Measurements from ENCODE around the gene SEMA7A. TPM values are rescaled to one million over a fixed set of nuclear protein-coding genes. Genes with fewer than 3 reads are reported as not detected.

SEMA7A gene
- total and polyA plus RNA-seq, 2 of the 4 experiments (the other 2 are of a cell fraction), result 30.5 to 87.3 TPM

- no peak for DNase-seq
- Histone ChIP-seq H3K14ac (replicated peaks; ENCODE audit: low read depth, low read length) (no peak overlapping the region), H2AFZ (replicated peaks; ENCODE audit: low read length, poor library complexity) (no peak overlapping the region), H4K8ac (ENCODE audit: low read depth in 2 of 2, low read length in 2 of 2) (no peak overlapping the region), H3K56ac (ENCODE audit: extremely low read depth, insufficient read depth, low read length) (no peak overlapping the region), H3K79me1 (ENCODE audit: low read depth in 1 of 2, low read length in 2 of 2) (peaks cover 15 to 91% of the 10 kb centered on the region in 2 experiments; a peak in 3 of 4 replicates), H3K9me1 (ENCODE audit: insufficient read depth, low read length) (peaks cover 47% of the 10 kb centered on the region), H3K36me3 (ENCODE audit: control insufficient read depth, insufficient read depth, low read length) (no peaks in the 10 kb centered on the region), H3K4me2 (ENCODE audit: low read depth, low read length) (no peak overlapping the region), H3K9me3 (ENCODE audit: control insufficient read depth, insufficient read depth, low read length) (no peaks in the 10 kb centered on the region), H4K20me1 (ENCODE audit: insufficient read depth, low read length) (peaks cover 50% of the 10 kb centered on the region), H3K23ac (ENCODE audit: low read depth, low read length) (no peak overlapping the region), H3K4me1 (ENCODE audit: control insufficient read depth, insufficient read depth, low read length) (peaks cover 31% of the 10 kb centered on the region), H3K18ac (ENCODE audit: low read depth, low read length) (no peak overlapping the region), H2BK15ac (ENCODE audit: low read depth, low read length) (no peak overlapping the region), H2BK5ac (ENCODE audit: low read depth, low read length, poor library complexity, severe bottlenecking) (no peak overlapping the region), H3K4me3 (ENCODE audit: insufficient read depth, low read depth, low read length) (no peak overlapping the region), H2AK5ac (ENCODE audit: low read depth, low read length) (no peak overlapping the region), H2AK9ac (replicated peaks; ENCODE audit: low read depth, low read length, poor library complexity) (peak overlapping the region; percentile 65), H4K91ac (ENCODE audit: insufficient read depth, low read depth, low read length) (no peak overlapping the region), H4K5ac (ENCODE audit: low read depth, low read length) (no peak overlapping the region), H3K4ac (ENCODE audit: low read depth, low read length) (no peak overlapping the region), H2BK120ac (ENCODE audit: low read depth, low read length) (no peak overlapping the region), H3K27me3 (ENCODE audit: control insufficient read depth, insufficient read depth, low read length) (no peaks in the 10 kb centered on the region), H3K27ac (ENCODE audit: insufficient read depth, low read length) (no peak overlapping the region), H3K9ac (ENCODE audit: low read depth, low read length) (no peak overlapping the region), H2BK20ac (ENCODE audit: low read depth, low read length) (no peak overlapping the region)
- in situ Hi-C loops (cut with MboI; ENCODE audit: low sequenced_read_pairs) (no loop called here), dilution Hi-C loops (cut with HindIII; ENCODE audit: low sequenced_read_pairs, unreplicated experiment) (no loop called here), intact Hi-C loops (cut with micrococcal nuclease) (no loop called here)
- WGBS, 2 experiments (ENCODE audit: extremely low coverage in 2 of 2, insufficient read length in 1 of 2), result 88% methylated on average over 5 of the region's 9 CpGs; no CpG with 5 or more reads in 1 of the 2 experiments
- POLR2A ChIA-PET (ENCODE audit: unreplicated experiment), result no interaction called here
- TF ChIP-seq, protein P1, sequence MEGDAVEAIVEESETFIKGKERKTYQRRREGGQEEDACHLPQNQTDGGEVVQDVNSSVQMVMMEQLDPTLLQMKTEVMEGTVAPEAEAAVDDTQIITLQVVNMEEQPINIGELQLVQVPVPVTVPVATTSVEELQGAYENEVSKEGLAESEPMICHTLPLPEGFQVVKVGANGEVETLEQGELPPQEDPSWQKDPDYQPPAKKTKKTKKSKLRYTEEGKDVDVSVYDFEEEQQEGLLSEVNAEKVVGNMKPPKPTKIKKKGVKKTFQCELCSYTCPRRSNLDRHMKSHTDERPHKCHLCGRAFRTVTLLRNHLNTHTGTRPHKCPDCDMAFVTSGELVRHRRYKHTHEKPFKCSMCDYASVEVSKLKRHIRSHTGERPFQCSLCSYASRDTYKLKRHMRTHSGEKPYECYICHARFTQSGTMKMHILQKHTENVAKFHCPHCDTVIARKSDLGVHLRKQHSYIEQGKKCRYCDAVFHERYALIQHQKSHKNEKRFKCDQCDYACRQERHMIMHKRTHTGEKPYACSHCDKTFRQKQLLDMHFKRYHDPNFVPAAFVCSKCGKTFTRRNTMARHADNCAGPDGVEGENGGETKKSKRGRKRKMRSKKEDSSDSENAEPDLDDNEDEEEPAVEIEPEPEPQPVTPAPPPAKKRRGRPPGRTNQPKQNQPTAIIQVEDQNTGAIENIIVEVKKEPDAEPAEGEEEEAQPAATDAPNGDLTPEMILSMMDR (conservative IDR thresholded peaks at IDR 0.05; ENCODE audit: low read depth, low read length), result no peak
- TF ChIP-seq, protein P2, sequence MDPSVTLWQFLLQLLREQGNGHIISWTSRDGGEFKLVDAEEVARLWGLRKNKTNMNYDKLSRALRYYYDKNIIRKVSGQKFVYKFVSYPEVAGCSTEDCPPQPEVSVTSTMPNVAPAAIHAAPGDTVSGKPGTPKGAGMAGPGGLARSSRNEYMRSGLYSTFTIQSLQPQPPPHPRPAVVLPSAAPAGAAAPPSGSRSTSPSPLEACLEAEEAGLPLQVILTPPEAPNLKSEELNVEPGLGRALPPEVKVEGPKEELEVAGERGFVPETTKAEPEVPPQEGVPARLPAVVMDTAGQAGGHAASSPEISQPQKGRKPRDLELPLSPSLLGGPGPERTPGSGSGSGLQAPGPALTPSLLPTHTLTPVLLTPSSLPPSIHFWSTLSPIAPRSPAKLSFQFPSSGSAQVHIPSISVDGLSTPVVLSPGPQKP (IDR thresholded peaks at IDR 0.05; ENCODE audit: borderline replicate concordance, low read depth, low read length), result no peak
- TF ChIP-seq CEBPB (IDR thresholded peaks at IDR 0.05; ENCODE audit: low read depth, low read length) (no peak), MXI1 (IDR thresholded peaks at IDR 0.05; ENCODE audit: borderline replicate concordance, low read depth, low read length) (no peak), BHLHE40 (IDR thresholded peaks at IDR 0.05; ENCODE audit: low read depth, low read length) (no peak), FOS (IDR thresholded peaks at IDR 0.05; ENCODE audit: low read depth, low read length) (no peak), MAFK (IDR thresholded peaks at IDR 0.05; ENCODE audit: low read depth, low read length) (no peak)
- TF ChIP-seq, protein P3, sequence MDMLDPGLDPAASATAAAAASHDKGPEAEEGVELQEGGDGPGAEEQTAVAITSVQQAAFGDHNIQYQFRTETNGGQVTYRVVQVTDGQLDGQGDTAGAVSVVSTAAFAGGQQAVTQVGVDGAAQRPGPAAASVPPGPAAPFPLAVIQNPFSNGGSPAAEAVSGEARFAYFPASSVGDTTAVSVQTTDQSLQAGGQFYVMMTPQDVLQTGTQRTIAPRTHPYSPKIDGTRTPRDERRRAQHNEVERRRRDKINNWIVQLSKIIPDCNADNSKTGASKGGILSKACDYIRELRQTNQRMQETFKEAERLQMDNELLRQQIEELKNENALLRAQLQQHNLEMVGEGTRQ (IDR thresholded peaks at IDR 0.05; ENCODE audit: low read depth, low read length), result no peak
- BruUV-seq (replicated peaks), result no TSS peak
- CTCF ChIA-PET, result no interaction called here
- no peak for ATAC-seq (ENCODE audit: low read depth)
Observed at GRCh38 chr15:74427607-74428441, 5.9 kb downstream of the SEMA7A start.
